Uterus (tissue), 2 donors: Measurements from ENCODE around the gene GIGYF2.

ENCODE experiments used
- CTCF ChIP-seq, 4 experiments: fragments of 200-600 bp in 2 of 4; fragments of 450-650 bp in 2 of 4; sonication (generic) in 2 of 4; IDR thresholded peaks; one replicate each; pipeline ENCODE4 v1.5.1; 2016 to 2019; ENCODE audit warnings: antibody characterized with exemption in 4 of 4, mild to moderate bottlenecking in 2 of 4, moderate library complexity in 1 of 4
- POLR2A ChIP-seq, 2 donors: fragments of 450-650 bp; IDR thresholded peaks; one replicate each; pipeline ENCODE4 v1.6.1; 2016; ENCODE audit warnings: antibody characterized with exemption in 2 of 2, mild to moderate bottlenecking in 1 of 2, moderate library complexity in 1 of 2

DNA sequence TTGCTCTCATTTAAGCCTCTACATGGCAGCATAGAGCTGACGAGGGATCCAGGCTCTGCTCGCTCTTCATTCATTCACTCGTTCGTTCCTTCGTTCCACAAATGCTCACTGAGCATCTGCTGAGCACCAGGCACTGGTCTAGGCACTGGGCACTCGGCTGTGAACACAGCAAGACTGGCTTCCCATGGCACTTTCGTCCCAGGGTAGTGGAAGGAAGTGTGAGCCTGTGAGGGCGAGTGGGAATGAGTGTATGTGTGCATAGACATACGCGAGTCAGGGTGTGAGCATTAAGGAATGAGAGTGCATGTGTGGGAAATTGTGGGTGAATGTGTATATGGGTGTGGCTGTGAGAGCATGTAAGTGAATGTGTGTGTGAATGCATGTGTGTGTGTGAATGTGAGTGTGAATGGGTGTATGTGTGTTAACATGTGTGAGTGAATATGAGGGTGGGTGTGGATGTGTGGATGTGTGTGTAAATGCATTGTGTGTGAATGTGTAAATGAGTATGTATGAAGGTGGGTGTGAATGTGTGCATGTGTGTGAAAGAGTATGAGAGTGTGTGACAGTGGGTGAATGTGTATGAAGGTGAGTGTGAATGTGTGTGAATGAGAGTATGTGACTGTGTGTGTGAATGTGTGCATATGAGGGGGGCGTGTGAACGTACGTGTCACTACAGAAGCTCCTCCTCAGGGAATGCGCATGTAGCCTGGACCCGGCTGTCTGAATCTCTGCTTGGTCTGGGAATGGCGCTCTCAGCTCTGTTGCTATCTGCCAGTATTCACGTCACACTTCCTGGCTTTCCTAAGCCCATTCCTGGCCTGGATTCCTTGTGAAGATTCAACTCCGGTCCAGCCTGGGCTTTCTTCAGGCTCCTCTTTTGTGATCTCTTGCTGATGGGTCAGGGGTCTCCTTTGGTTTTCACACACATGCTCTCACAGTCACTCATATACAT, 201.7 kb downstream of the GIGYF2 start:
- TF ChIP-seq CTCF (IDR thresholded peaks at IDR 0.05) (no peak), POLR2A (IDR thresholded peaks at IDR 0.05) (no peak)
